Measurements from ENCODE around the gene MAPK10.

Gene MAPK10

GRCh38 chr4:86060341-86060740 lies 299.5 kb downstream of the MAPK10 start:
- TF ChIP-seq MAX (IDR thresholded peaks at IDR 0.05): no peak
- TF ChIP-seq NFIC (IDR thresholded peaks at IDR 0.05): no peak
- TF ChIP-seq CREB1 (IDR thresholded peaks at IDR 0.05; ENCODE audit: low read depth): no peak
- TF ChIP-seq TEAD4 (IDR thresholded peaks at IDR 0.05): no peak
- TF ChIP-seq CEBPB (IDR thresholded peaks at IDR 0.05): no peak

- TF ChIP-seq FOXM1 (IDR thresholded peaks at IDR 0.05; ENCODE audit: borderline replicate concordance, low read depth) (no peak), NFIC (IDR thresholded peaks at IDR 0.05) (no peak), EP300 (IDR thresholded peaks at IDR 0.05; ENCODE audit: borderline replicate concordance) (no peak), TCF12 (IDR thresholded peaks at IDR 0.05; ENCODE audit: low read depth) (no peak)
These were observed 301.2 kb downstream of the MAPK10 start for GRCh38 chr4:86058621-86059020.

GRCh38 chr4:86055898-86056297 lies 304.0 kb downstream of the MAPK10 start:
- TF ChIP-seq YY1 (IDR thresholded peaks at IDR 0.05; ENCODE audit: low read depth): no peak
- TF ChIP-seq MAX (IDR thresholded peaks at IDR 0.05): no peak
- no peak for TF ChIP-seq ZBTB7A (IDR thresholded peaks at IDR 0.05; ENCODE audit: low read depth)
- no peak for TF ChIP-seq TCF12 (IDR thresholded peaks at IDR 0.05; ENCODE audit: low read depth)
- TF ChIP-seq, protein P1, sequence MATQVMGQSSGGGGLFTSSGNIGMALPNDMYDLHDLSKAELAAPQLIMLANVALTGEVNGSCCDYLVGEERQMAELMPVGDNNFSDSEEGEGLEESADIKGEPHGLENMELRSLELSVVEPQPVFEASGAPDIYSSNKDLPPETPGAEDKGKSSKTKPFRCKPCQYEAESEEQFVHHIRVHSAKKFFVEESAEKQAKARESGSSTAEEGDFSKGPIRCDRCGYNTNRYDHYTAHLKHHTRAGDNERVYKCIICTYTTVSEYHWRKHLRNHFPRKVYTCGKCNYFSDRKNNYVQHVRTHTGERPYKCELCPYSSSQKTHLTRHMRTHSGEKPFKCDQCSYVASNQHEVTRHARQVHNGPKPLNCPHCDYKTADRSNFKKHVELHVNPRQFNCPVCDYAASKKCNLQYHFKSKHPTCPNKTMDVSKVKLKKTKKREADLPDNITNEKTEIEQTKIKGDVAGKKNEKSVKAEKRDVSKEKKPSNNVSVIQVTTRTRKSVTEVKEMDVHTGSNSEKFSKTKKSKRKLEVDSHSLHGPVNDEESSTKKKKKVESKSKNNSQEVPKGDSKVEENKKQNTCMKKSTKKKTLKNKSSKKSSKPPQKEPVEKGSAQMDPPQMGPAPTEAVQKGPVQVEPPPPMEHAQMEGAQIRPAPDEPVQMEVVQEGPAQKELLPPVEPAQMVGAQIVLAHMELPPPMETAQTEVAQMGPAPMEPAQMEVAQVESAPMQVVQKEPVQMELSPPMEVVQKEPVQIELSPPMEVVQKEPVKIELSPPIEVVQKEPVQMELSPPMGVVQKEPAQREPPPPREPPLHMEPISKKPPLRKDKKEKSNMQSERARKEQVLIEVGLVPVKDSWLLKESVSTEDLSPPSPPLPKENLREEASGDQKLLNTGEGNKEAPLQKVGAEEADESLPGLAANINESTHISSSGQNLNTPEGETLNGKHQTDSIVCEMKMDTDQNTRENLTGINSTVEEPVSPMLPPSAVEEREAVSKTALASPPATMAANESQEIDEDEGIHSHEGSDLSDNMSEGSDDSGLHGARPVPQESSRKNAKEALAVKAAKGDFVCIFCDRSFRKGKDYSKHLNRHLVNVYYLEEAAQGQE (IDR thresholded peaks at IDR 0.05; ENCODE audit: low read depth): no peak
- no peak for TF ChIP-seq RAD21 (IDR thresholded peaks at IDR 0.05; ENCODE audit: low read depth)
- no peak for TF ChIP-seq CREB1 (IDR thresholded peaks at IDR 0.05; ENCODE audit: low read depth)
- no peak for TF ChIP-seq EGR1 (IDR thresholded peaks at IDR 0.05)
- no peak for TF ChIP-seq FOXM1 (IDR thresholded peaks at IDR 0.05; ENCODE audit: borderline replicate concordance, low read depth)
- TF ChIP-seq TAF1 (IDR thresholded peaks at IDR 0.05; ENCODE audit: low read depth): no peak
- no peak for TF ChIP-seq CEBPB (IDR thresholded peaks at IDR 0.05)
- TF ChIP-seq TEAD4 (IDR thresholded peaks at IDR 0.05): no peak
- TF ChIP-seq NFIC (IDR thresholded peaks at IDR 0.05): no peak
- no peak for TF ChIP-seq EP300 (IDR thresholded peaks at IDR 0.05; ENCODE audit: borderline replicate concordance)
- TF ChIP-seq USF1 (IDR thresholded peaks at IDR 0.05): no peak

- TF ChIP-seq TEAD4 (IDR thresholded peaks at IDR 0.05) (no peak), EGR1 (IDR thresholded peaks at IDR 0.05) (no peak), ZBTB7A (IDR thresholded peaks at IDR 0.05; ENCODE audit: low read depth) (no peak), EP300 (IDR thresholded peaks at IDR 0.05; ENCODE audit: borderline replicate concordance) (no peak), TCF12 (IDR thresholded peaks at IDR 0.05; ENCODE audit: low read depth) (no peak), FOXM1 (IDR thresholded peaks at IDR 0.05; ENCODE audit: borderline replicate concordance, low read depth) (no peak), TAF1 (IDR thresholded peaks at IDR 0.05; ENCODE audit: low read depth) (no peak), CREB1 (IDR thresholded peaks at IDR 0.05; ENCODE audit: low read depth) (no peak), MAX (IDR thresholded peaks at IDR 0.05) (no peak), YY1 (IDR thresholded peaks at IDR 0.05; ENCODE audit: low read depth) (no peak)
- TF ChIP-seq, protein P1 (IDR thresholded peaks at IDR 0.05; ENCODE audit: low read depth): no peak
These were observed 305.4 kb downstream of the MAPK10 start for GRCh38 chr4:86054286-86055032.

DNA sequence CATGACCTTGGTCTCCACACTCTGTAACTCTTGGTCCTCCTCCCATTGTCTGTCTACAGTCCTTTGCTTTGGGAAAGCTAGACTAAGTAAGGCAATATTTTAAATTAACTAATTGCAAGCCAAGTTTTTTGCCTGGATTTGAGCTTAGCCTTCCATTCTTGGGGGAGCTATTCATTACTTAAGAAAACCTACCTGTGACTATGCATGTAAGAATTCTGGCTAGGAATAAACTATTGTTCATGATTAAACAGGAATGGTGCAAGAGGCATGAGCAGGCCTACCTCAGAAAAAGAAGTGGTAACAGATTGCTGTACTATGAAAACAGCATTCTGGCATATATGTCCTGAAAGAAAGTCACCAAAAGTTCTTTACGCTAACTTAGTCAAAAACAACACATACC lies 309.4 kb downstream of the MAPK10 start:
- no peak for TF ChIP-seq USF1 (IDR thresholded peaks at IDR 0.05)

DNA sequence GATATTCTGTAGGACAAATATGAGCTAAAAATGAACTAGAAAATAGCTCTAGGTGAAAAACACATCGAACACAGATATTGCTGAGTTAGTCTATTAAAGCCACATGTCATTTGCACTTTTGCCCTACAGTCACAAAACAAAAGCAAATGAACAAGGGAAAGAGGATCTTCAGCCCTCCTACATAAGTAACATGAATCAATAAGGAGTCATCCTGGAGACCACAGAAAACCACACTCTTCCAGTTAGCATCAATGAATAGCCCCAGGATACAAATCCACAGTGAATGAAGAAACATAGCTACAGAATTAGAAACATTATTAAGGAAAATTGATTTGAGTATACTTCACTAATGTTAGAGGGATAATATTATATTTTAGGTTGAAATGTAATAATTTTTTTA lies 311.4 kb downstream of the MAPK10 start:
- TF ChIP-seq CREB1 (IDR thresholded peaks at IDR 0.05; ENCODE audit: low read depth): no peak
- no peak for TF ChIP-seq NFIC (IDR thresholded peaks at IDR 0.05)
- no peak for TF ChIP-seq EP300 (IDR thresholded peaks at IDR 0.05; ENCODE audit: borderline replicate concordance)
- no peak for TF ChIP-seq TEAD4 (IDR thresholded peaks at IDR 0.05)

All from Ishikawa (cell line).